NCI-H460 (cell line): Measurements from ENCODE around the gene TRMT10A. TPM values are rescaled to one million over a fixed set of nuclear protein-coding genes. Genes with fewer than 3 reads are reported as not detected.

Experiments
- DNase-seq: peaks from one replicate; pipeline ENCODE4 v3.0.0-alpha.2; 2016; ENCODE audit warnings: low read depth; ENCODE audit errors: extremely low read depth
- polyA plus RNA-seq: library from polyadenylated mRNA; depleted of rRNA; stranded (reverse); fragments of >200 nt; gene quantifications from 2 replicates; pipeline ENCODE4 v1.2.3, GENCODE V29; 2014; cell fraction: nucleus; rRNA removed
- total RNA-seq: library from RNA; depleted of rRNA; stranded (reverse); fragments of >200 nt; shearing (Covaris generic); gene quantifications from 2 replicates; pipeline ENCODE4 v1.2.3, GENCODE V29; 2014; rRNA removed

Gene TRMT10A, protein sequence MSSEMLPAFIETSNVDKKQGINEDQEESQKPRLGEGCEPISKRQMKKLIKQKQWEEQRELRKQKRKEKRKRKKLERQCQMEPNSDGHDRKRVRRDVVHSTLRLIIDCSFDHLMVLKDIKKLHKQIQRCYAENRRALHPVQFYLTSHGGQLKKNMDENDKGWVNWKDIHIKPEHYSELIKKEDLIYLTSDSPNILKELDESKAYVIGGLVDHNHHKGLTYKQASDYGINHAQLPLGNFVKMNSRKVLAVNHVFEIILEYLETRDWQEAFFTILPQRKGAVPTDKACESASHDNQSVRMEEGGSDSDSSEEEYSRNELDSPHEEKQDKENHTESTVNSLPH
- 9.0 and 13.0 TPM in 2 replicates for total RNA-seq
- polyA plus RNA-seq = 4.0 and 7.0 TPM in 2 replicates

DNA sequence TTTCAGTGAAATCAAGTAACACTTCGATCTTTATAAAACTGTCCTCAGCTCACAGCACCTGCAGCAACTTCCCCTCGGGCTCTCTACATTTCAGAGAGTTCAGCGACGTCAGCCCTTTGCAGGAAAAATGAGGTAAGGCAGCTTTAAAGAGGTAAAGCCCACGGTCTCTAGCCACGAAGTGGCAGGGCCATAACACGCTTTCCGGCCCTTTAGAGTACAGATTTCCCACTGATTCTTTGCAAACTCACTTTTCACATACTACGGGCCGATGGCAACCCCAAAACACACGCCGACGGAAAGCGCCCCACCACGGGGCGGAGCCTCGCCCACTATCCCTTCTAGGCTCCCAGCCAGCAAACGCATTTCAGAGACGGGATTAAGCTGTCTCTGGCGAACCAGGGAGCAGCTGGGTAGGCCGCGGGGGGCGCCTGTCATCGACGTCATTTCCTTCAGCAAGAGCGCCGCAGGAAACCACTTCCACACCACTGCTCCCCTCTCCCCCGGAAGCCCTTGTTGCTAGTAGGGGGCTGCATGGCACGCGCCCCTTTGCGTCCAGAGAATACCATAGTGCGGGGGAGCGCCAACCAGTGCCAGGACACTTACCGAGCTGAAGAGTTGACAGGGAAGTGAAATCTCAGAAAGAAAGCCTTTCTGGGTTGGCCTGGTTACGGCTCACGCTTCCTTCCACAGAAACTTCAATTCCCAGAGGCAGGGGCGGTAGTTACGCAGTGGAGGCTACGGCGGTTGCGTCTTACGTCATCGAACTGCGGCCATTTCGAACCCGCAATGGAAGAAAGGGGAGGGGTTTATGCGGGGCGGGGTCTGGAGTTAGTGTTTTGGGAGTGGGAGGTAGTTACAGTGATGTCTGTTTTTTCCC, at the start of gene TRMT10A:
Gene TRMT10A, minus strand, starts transcription at position 730 of the 877 bp plus-strand sequence. CDS start 4,701 bp downstream, outside the sequence.
- DNase-seq = peak; percentile 94

DNA sequence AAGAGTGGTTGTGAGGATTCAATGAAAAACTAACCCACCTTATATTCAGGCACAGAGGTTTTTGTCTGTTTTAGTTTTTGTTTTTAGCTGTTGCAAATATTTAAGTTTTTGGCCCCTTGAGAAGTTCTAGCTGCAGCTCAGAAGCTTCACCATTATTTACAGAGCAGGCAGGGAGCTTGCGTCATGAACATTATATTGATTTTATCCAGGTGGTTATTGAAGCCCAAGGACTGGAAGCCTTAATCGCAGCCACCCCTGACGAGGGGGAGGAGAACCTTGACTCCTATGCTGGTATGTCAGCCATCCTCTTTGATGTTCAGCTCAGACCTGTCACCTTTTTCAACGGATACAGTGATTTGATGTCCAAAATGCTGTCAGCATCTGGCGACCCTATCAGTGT, 48.9 kb upstream of the TRMT10A start:
- no peak for DNase-seq

DNA sequence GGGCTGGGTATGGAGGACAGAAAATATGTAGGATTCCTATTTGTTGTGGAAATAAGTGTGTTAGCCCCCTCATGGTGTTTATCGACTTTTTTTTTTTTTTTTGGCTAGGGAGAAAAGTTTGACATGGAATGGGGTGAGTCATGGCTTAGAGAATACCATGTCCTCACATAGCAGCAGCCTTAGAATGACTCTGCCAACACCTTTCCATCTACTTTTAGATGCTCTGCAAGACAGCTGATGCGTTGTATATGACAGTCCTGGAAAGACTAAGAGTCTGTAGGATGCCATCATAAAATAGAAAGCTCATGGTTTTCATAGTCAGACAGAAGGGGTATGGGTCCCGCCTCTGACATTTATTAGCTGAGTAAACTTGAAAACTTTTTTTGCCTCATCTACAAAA, 48.4 kb upstream of the TRMT10A start:
- DNase-seq = no peak

DNA sequence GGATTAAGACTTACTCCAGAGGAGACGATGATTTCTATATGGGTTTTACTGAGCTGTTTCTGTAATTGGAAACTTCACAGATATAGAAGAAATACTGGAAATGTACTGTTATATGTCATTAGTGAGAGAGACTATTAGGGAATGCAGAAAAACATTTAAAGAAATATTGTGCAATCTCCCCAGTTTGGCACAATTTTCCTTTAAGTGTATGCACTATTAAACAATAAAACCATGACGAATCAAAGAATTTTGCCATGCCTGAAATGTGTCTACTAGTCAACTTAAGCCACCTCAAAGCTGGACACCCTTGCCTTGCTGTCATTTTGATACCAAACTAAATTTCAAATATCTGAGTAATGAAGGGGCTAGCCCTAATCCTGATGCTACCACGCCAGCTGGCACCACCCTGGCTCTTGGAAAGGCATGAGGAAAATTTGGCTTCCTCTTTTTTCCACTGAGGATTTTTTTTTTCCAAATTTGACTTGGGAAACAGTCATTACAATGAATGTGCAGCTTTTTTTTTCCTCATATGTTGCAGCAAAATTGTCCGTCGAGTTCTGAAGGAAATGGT, 46.9 kb upstream of the TRMT10A start:
- no peak for DNase-seq

DNA sequence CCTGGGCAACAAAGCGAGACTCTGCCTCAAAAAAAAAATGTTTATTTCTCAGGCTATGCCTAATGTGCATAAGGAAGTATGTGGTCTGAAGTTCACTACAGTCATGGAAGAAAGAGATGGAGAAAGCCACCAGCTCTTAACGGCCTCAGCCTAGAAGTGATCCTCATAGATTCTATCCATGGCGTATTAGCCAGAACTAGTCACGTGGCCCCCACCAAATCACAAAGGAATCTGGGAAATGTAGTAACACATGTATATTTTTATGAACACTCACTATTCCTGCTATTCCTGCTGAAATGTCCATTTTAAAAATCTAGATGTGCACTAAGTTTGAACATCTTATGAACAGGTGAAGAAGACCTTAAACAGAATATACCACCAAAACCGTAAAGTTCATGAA, 44.6 kb upstream of the TRMT10A start:
- DNase-seq = no peak

DNA sequence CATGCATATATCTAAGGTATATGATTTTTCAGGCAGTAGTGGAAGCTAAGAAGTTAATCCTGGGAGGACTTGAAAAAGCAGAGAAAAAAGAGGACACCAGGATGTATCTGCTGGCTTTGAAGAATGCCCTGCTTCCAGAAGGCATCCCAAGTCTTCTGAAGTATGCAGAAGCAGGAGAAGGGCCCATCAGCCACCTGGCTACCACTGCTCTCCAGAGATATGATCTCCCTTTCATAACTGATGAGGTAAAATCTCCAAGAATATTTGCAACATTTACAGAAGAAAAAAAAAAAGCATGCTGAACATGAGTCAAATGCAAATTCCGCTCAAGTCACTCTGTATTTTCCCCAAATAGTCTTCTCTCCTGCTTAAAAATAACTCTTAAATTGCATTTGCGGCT, 42.9 kb upstream of the TRMT10A start:
- DNase-seq = no peak

DNA sequence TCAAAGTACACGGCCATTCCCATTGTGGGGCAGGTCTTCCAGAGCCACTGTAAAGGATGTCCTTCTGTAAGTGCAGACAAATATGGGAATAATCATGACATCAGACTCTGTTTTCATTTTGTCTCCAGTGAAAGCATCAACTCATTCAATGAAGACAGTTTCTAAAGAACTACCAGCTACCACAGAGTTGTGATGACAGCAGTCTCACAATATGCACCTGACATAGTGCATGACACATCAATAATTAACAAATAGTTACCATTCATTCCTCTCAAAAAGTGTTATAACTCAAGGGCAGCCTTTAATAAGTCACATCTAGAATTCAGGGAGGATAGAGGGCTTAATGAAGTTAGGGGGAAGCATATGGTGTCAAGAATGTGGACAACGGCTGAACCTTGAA, 31.0 kb upstream of the TRMT10A start:
- no peak for DNase-seq

DNA sequence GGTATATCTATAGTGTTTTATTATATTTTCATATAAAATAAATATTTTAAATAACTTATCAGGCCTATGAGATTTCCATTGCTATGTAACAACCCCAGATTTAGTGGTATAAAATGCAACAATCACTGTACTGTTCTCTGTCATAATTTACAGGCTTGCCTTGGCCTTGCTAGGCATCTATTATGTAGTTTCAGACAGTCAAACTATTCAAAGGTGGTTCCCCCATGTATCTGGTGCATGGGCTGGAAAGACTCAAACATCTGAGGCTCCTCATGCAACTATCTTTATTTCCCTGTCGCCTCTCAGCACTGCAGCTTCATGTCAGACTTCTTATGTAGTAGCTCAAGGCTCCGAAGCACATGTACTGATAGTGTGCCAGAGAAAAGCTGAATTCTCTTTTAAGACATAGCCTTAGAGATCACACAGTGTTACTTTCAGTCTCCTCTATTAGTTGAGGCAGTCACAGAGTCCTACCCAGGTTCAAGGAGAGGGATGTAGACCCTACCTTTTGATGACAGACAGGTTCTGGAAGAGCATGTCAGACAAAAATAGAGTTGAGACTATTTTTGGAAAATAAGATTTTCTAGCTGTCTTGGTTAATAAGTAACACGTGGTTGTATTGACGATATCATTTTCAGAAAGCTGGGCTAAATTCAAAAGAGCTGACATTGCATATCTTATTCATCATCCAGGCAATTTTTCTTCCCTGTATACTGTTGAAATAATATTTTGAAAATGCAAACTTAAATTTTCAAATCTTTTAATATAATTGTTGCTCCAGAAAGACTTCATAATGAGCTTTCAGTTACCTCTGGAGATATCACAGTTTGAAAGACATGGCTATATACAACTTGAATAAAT, 30.2 kb upstream of the TRMT10A start:
- no peak for DNase-seq

DNA sequence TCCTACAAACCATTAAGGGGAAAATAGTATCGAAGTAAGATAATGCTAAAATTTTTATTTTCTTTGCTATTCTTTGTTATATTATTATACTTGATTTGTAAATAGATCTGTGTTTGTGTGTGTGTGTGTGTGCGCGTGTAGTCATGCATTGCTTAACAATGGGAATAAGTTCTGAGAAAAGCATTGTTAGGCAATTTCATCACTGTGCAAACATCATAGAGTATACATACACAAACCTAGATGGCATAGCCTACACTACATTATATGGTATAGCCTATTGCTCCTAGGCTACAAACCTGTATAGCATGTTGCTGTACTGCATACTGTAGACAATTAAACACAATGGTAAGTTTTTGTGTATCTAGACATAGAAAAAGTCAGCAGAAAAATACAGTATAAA, 27.9 kb upstream of the TRMT10A start:
- no peak for DNase-seq

DNA sequence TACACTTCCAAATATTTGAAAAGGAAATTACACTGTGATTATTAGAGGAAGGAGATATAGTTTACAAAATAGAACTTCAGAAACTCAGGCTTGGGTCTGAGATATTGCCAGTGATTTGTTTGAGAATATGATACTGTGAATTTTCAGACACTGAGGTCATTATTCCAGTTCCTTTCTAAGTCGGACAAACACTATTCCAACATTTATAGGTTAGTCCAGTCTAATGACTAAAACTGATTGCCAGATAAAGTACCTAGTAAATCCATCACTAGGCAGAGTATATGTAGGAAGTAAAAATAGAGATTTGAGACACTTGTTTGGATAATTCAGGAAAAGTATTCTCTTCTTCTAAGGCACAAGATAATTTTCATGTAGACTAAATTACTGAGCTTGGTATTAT, 24.0 kb upstream of the TRMT10A start:
- no peak for DNase-seq

DNA sequence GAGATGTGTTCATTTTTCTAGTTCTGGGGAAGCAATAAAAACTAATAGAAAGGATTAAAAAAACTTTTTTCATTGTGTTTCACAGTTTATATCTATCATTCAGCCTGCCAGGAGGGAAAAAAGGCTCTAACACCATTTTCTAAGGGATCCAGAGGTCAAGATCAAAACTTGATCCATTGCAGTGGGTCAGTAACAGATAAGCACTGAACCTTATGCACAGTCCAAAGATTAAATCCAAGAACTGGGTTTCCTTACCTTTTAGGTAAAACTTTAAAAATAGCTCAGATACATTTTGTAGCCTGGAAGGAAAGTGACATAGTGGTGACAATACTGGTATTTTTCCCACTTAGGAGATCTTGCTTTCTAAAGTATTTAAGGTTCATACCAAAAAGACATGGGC, 23.5 kb upstream of the TRMT10A start:
- no peak for DNase-seq

DNA sequence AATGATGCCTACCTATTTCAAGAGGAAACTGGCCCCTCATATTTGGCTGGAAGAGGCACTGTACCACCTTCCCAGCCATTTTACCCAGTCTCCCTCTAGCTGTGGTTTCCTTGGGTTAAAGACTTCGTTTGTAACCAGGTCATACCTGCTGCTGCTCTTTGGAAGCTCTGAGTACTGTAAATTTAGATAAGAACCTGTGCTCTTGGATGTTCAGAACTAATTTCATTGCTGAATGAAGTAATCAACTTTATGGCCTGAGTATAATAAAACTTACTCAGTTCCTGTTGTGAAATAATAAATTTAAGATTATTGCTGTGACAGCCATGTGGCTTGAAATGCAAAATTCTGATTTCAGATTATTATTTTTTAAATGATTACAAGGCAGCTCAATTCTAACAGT, 23.0 kb upstream of the TRMT10A start:
- no peak for DNase-seq

DNA sequence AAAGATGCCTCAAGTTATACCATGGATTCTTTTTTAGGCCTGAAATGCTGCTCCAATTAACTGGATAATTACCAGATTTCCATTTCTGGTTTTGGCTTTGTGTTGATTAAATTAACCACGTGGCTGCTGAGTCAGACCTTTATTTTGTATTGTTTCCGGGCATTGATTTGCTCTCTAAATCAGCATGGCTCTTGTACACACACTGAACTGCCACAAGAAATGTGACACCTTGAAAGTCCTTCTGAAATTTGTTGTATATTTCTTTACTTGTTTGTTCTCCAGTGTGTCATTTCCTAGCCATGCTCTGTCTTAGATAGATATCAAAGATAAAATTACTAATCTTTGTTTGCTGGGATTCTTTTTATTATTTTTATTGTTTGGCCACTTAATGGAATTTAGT, 22.5 kb upstream of the TRMT10A start:
- DNase-seq = no peak

DNA sequence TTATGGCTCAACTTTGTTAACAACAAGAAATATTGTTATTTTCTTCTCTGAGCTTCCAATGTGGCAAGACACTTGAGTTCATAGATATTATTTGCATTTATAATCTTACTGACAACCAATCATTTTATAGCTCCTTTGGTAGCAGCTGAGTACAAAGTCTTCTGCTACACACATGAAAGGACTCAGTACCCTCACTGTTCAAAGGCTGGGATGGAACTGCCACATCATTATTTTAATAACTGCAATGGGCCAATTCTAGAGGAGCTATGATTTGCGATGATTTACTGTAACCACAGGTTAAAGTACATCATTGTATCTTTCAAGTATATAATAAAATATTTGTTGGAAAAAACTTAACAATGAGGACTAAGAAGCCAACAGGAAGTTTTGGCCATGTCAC, 21.7 kb upstream of the TRMT10A start:
- no peak for DNase-seq

DNA sequence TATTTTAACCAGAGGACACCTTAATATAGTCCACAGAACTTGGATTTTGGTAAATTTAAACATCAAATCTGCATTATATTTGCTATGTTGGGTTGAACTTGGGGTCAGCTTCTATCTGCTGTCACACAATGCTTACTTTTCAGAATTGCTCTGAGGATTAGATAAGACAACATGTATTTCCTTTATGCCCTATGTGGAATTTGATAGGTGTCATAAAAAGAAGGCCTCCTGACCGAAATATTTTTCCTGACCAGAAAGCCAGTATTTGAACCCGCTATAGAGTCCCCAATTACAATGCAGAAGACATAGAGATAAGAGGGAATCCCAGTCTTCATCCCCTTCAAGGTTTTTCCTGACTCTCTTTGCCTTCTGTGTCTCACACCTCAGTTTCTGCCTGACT, 14.9 kb upstream of the TRMT10A start:
- no peak for DNase-seq

DNA sequence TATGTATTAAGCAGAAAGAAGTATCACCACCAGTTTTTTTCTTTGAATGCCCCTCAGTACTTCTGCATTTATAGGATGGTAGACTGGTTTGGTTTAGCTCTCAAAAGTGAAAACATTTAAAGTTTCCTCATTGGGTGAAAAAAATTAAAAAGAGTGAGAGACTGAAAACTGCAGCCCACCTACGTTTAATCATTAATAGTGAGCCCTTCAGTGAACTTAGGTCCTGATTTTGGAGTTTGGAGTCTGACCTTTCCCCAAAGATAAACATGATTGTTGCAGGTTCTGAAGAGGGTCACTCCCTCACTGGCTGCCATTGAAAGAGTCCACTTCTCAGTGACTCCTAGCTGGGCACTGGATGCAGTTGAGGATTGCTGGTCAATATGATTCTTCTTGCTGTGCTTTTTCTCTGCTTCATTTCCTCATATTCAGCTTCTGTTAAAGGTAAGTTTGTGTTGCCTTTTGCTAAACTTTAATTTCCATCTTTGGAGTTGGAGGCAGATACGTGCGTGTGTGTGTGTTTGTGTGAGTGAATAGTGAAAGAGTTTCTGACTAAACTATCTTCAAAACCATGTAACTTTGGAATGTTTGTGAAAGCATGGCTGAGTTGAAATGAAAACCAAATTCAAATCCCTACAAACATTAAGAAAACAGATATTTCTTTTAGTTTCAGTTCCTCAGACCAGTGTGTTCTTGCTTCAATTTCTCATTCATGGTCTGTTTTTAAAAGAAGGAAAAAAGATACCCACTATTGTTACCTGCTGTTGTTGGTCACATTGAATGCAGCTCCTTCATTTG, 10.9 kb upstream of the TRMT10A start, which contains the start of gene MTTP:
Gene MTTP, plus strand, starts transcription at position 295 of the 795 bp plus-strand sequence. Its CDS starts 86 bp downstream, at position 381.
- DNase-seq = no peak

DNA sequence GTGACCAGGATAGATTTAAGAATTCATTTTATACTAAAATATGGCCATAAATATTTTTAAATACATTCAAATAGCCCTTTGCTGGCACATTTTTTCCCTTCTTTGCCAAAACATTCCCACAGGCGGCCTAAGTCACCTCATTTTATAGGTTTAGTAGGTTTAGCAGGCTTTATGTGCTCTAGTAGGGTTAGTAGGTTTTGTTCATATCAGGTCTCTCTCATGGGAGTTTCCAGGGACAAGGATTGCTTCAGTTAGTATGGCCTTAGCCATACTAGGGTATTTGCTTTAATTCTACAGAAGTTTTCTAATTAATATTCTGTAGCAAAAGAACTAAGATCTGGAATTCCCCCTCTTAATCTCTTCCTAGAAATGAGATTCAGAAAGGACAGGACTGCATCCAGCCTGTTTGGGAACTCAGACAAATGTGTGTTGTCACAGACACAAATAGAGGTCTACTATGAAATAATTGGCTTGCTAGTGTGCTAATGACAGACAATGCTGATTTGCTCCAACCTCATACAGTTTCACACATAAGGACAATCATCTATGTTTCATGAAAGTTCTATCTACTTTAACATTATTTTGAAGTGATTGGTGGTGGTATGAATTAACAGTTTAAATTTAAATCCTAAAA, 10.0 kb upstream of the TRMT10A start:
- DNase-seq = no peak

DNA sequence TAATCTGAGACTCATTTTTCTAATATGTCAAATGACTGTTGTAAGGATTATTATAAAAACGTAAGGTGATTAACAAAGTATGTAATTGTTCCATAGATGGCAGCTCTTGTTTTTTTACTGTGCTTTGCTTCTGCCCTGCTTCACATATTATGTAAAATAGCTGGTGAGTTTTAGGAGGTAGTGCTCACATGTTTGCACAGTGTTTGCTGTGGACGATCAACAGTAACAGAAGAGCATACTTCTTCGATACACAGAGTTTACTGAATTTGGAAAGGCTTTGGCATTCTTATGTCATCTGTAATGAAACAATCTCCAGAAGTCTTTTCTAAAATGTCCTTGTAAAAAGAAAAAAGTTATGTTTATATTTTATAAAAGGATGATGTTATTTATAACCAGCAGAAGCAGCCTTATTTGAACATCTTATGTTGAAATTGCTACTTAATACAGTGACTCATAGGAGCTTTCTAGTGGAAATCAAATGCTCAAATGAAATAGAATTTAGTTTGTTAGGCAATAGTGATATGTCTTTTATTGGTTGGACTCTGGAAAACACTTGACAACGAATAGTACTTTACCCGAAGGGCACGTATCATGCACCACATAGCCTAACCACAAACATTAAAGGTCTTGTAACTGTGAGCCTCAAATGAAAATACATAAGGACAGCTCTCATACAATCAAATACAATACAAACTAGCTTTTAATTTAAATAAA, 8.8 kb upstream of the TRMT10A start:
- no peak for DNase-seq
